Stimulated activated CD4-positive, alpha-beta T cell treated with anti-CD3 and anti-CD28 coated beads, Interleukin-15, amount 100 ng/mL, for 1 hour (primary cell): ENCODE measurements around the gene WDR73.
A peak's percentile ranks its signal among the peaks of the same experiment; 100 is the strongest.
"Not testable (repeated sequence)": the region's sequence is repeated elsewhere in the genome, so short reads cannot be mapped to it uniquely, and the experiment has no call there.

Experiments used
- DNase-seq, 2 donors: peaks; one replicate each; pipeline ENCODE4 v3.0.0-alpha.2; 2020; ENCODE audit warnings: low read depth in 1 of 2, low spot score in 1 of 2

The WDR73 gene

GRCh38 chr15:84658080-84658787 lies 4.2 kb upstream of the WDR73 start, which contains the start of gene NMB:
Gene NMB (minus strand): TSS chr15:84658199. CDS start chr15:84658152, 47 bp downstream.
- peak; percentile 70 to 76 for DNase-seq

GRCh38 chr15:84657748-84658079 lies 3.6 kb upstream of the WDR73 start:
- DNase-seq = no peak

GRCh38 chr15:84656972-84657371 lies 2.9 kb upstream of the WDR73 start:
- no peak for DNase-seq

DNA sequence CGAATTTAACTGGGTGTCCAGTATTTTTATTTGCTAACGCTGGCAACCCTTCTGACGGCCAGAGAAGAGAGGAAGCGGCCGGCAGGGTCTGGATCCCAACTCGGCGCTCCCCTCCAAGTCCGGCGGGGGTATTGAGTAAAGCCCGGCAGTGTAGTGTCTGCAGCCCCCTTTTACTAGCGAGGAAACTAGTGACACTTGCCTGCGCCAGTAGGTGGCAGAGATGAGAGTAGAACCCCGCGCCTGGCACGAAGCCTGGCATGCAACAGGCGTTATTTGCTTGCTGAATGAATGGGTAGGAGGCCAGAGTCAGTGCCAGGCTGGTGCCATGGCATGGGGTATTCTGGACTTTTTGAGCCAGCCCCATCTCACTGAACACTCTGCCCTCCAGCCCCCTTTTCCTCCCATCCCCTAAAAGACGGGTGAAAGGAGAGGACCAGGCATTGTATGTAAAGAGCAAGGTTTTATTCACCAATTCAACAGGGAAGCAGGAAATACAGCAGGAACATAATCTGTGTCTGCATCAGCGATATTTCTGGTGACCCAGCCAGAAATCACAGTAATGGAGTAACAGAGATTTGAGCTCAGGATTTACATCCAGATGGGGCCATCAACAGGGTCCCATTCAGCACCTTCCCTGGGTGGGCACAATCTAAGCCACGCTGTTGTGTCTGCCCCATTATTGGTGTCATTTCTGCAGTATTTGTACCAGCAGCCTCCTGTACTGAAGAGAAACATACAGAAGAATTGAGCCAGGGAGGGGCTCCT lies 788 bp upstream of the WDR73 start:
- peak; percentile 54 to 59 for DNase-seq

DNA sequence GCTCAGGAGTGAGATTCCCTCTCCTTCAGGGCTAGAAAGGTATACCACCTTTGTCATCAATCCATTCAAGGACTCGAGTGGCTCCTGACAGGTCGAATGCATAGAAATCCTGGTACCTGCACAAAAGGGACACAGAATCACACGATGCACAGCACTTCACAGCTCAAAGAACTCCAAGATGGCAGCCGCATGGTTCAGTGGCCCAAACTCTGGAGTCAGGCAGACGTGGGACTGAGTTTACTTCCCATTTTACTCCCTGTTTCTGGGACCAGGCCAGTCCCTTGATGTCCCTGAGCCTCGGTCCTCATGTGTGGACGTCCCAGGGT lies 536 bp downstream of the WDR73 start:
- DNase-seq = no peak

GRCh38 chr15:84649706-84650105 lies 4.4 kb downstream of the WDR73 start:
- no peak for DNase-seq

GRCh38 chr15:84648539-84648938 lies 5.5 kb downstream of the WDR73 start:
- no peak for DNase-seq

DNA sequence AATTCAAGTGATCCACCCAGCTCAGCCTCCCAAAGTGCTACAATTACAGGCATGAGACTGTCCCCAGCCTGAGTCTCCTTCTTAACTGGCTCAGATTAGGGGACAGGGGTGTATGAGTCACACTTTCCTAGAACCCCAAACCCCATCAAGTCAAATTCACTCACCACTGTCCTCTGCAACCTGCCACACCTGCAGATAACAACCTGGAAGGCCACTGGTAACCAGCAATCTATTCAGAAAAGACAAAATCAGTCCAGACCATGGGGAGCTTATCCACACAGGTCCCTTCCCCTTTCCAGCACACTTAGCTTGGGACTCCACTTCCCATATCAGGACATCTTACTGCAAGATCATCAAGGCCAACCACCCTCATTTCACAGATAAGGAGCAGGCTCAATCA lies 6.4 kb downstream of the WDR73 start:
- no peak for DNase-seq

- DNase-seq = no peak
These were observed 8.1 kb downstream of the WDR73 start for GRCh38 chr15:84645997-84646396.

- DNase-seq = no peak
These were observed 8.6 kb downstream of the WDR73 start for GRCh38 chr15:84645496-84645895.

DNA sequence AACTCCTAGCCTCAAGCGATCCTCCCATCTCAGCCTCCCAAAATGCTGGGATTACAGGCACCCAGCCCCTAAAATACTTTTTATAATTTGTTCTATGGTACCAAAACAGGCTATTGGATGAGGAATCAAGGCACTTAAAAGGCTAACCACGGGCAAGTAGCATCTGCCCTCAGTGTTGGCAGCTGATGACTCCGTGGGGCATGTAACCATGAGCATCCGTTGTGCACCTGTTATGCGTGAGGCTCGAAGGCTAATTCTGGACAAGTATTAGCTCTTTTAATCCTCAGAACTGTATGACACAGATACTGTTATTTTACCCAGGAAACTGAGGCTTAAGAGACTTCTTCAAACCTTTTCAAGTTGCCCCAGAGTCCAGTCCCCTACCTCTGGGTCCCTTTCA lies 10.2 kb downstream of the WDR73 start:
- no peak for DNase-seq

DNA sequence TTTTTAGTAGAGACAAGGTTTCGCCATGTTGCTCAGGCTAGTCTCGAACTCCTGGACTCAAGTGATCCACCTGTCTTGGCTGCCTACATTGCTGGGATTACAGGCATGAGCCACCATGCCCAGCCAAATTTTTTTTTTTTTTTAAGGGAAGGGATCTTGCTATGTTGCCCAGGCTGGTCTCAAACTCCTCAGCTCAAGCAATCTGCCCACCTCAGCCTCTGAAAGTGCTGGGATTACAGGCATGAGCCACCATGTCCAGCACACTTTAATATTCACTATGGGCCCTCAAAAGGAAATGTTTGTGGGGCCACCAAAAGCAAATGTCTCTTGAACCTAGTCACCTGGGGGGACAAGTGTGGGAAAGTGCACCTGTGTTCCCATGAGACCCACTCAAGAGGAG lies 11.4 kb downstream of the WDR73 start:
- DNase-seq = not testable (repeated sequence)

DNA sequence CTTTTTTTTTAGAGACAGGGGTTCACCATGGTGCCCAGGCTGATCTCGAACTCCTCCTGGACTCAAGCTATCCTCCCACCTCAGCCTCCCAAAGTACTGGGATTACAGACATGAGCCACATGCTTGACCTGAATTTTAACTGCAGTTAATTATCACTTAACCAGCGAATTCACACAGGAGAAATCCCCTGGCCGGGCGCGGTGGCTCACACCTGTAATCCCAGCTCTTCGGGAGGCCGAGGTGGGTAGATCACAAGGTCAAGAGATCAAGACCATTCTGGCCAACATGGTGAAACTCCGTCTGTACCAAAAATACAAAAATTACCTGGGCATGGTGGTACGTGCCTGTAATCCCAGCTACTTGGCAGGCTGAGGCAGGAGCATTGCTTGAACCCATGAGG lies 12.2 kb downstream of the WDR73 start:
- not testable (repeated sequence) for DNase-seq

GRCh38 chr15:84638103-84638502 lies 16.0 kb downstream of the WDR73 start:
- DNase-seq = no peak

- no peak for DNase-seq
These were observed 19.8 kb downstream of the WDR73 start for GRCh38 chr15:84634228-84634837.

- DNase-seq = peak; percentile 39 to 55
These were observed 20.5 kb downstream of the WDR73 start for GRCh38 chr15:84633311-84634227.

DNA sequence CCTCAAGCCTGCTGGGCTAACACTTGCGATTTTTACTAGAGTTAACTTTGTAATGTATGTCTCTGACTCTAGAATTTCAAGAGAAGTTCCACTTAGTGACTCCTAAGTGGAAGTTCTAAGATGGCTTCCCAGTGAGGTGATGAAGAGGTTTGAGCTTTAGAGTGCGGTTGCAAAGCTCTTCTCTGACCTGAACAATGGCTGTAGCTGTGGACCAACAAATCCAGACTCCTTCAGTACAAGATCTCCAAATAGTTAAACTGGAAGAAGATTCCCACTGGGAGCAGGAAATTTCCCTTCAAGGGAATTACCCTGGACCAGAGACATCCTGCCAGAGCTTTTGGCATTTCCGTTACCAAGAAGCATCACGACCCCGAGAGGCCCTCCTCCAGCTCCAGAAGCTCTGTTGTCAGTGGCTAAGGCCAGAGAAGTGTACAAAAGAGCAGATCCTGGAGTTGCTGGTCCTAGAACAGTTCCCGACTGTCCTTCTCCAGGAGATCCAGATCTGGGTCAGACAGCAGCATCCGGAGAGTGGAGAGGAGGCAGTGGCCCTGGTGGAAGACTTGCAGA lies 22.3 kb downstream of the WDR73 start:
- no peak for DNase-seq

DNA sequence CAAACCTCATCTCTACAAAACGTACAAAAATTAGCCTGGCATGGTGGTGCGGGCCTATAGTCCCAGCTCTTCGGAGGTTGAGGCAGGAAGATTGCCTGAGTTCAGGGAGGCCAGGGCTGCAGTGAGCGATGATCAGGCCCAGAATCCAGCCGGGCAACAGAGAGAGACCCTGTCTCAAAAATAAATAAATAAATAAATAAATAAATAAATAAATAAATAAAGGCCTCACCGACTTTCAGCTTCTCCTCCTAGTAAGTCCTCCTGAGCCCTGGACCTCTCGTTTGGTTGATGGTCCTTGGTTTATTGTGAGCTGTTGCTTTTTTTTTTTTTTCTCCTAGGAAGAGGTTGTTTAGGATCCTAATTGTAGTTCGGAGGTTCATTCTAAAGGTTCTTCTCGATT lies 25.1 kb downstream of the WDR73 start:
- DNase-seq = no peak

DNA sequence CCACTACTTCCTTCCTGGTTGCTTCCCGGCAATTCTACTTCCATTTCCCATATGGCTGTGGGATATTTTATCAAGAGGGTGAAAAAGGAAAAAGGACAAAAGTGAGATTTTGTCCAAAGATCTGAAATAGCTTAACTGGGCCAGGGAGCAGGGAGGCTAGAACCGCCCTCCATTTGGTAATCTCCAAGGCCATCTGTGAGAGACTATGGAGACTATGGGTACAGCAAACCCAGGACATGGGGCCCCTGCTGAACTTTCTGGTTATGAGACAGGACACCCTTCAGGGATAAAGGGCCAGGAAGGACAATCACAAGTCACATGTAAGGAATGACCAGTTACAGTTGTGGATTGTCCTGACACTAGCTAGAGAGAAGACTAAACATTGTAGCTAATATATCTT lies 29.0 kb downstream of the WDR73 start:
- DNase-seq = no peak

GRCh38 chr15:84624359-84624758 lies 29.7 kb downstream of the WDR73 start:
- DNase-seq = no peak

- no peak for DNase-seq
These were observed 32.6 kb downstream of the WDR73 start for GRCh38 chr15:84621358-84621979.
